Astrocyte of the spinal cord (primary cell): ENCODE results near the gene SLC30A3.
"Not testable (repeated sequence)": the region's sequence is repeated elsewhere in the genome, so short reads cannot be mapped to it uniquely, and the experiment has no call there.

Experiments
- DNase-seq: peaks from one replicate; pipeline ENCODE4 v3.0.0; 2011; ENCODE audit warnings: low read depth, low spot score
- H3K4me3 ChIP-seq: 2 replicates; pipeline ENCODE4 v1.5.1; 2011; ENCODE audit warnings: low read depth, mild to moderate bottlenecking, low read length, moderate library complexity
- in situ Hi-C: cut with HindIII; loops from 2 replicates; pipeline ENCODE4 v1.10.0; 2017; ENCODE audit warnings: low sequenced_read_pairs
- TF ChIP-seq, protein P1 (sequence below): IDR thresholded peaks from 2 replicates; pipeline ENCODE4 v1.5.1; 2012; ENCODE audit warnings: low read depth, mild to moderate bottlenecking, low read length, inconsistent platforms

SLC30A3 gene

DNA sequence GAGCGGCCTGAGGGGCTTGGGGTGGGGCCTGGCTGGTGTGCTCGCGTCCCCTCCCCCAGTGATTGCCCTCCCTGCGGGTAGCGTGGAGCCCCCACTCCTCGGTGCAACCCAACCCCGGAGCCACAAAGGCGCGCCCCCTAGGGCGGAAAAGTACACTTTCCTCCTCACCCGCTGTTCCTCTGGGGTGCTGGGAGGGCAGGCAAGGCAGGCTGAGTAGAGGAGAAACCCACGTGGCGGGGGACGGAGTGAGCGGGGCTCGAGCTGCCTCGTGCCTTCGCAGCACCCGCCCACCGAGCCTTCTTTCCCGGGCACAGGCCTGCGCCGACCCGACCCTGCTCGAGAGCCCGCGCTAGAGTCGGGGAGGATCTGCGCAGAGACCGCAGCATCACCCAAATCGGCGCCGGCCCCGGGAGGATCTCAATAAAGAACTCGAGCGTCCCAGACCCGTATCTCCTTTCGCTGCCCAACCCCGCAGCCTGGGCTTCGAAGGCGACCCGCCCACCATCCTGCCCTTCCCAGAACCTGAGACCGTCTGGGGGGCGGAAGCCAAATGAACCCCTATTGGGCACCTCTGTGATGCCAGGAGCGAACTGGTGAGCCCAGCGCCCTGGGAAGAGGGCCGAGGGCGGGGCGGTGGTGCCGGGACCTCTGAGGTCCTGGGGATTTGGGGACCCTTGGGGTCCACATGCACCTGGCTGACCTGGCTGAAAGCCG lies 43.9 kb upstream of the SLC30A3 start:
- TF ChIP-seq, protein P1, sequence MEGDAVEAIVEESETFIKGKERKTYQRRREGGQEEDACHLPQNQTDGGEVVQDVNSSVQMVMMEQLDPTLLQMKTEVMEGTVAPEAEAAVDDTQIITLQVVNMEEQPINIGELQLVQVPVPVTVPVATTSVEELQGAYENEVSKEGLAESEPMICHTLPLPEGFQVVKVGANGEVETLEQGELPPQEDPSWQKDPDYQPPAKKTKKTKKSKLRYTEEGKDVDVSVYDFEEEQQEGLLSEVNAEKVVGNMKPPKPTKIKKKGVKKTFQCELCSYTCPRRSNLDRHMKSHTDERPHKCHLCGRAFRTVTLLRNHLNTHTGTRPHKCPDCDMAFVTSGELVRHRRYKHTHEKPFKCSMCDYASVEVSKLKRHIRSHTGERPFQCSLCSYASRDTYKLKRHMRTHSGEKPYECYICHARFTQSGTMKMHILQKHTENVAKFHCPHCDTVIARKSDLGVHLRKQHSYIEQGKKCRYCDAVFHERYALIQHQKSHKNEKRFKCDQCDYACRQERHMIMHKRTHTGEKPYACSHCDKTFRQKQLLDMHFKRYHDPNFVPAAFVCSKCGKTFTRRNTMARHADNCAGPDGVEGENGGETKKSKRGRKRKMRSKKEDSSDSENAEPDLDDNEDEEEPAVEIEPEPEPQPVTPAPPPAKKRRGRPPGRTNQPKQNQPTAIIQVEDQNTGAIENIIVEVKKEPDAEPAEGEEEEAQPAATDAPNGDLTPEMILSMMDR: no peak
- DNase-seq: no peak
- in situ Hi-C loops: no loop called here
- H3K4me3 ChIP-seq: no peak overlapping the region

- DNase-seq: no peak
- in situ Hi-C loops: no loop called here
- TF ChIP-seq, protein P1: no peak
- H3K4me3 ChIP-seq: no peak overlapping the region
These were observed 43.3 kb upstream of the SLC30A3 start for GRCh38 chr2:27306136-27306535.

GRCh38 chr2:27305516-27305915 lies 42.7 kb upstream of the SLC30A3 start:
- DNase-seq: no peak
- TF ChIP-seq, protein P1: no peak
- in situ Hi-C loops: no loop called here
- H3K4me3 ChIP-seq: no peak overlapping the region

- TF ChIP-seq, protein P1: no peak
- in situ Hi-C loops: no loop called here
- no peak for DNase-seq
These were observed 41.8 kb upstream of the SLC30A3 start for GRCh38 chr2:27304488-27305240.

DNA sequence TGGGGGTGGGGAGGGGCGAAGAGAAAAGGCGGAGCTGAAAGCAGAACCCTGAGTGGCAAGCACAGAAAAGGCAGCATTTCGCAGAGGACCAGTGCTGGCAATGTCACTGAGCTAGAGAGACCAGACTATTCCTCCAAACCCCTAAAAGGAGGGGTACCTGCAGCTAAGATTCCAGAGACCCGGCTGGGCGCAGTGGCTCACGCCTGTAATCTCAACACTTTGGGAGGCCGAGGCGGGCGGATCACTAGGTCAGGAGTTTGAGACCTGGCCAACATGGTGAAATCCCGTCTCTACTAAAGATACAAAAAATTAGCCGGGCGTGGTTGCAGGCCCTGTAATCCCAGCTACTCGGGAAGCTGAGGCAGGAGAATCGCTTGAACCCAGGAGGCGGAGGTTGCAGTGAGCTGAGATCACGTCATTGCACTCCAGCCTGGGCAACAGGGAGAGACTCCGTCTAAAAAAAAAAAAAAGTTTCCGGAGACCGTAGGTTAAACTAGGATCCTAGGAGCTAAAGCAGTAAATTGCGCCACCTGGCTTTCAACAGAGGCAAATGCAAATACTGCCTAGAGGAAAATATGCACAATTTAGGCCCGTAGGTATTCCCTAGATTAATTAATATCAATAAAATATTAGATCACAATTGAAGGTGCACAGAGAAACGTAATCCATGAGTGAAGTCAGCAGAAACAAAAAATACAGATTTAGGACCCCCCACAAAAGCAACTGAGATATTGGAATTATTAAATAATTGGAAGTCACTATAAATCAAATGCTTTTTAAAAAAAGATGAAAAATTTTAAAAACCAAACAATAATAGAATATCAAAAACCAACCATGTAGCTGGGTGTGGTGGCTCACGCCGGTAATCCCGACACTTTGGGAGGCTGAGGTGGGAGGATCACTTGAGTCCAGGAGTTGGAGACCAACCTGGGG lies 40.5 kb upstream of the SLC30A3 start:
- H3K4me3 ChIP-seq: no peak overlapping the region
- in situ Hi-C loops: no loop called here
- TF ChIP-seq, protein P1: peak; percentile 89
- peak; percentile 56 for DNase-seq

More at GRCh38 chr2:27304488-27305240, 41.8 kb upstream of the SLC30A3 start:
- no peak overlapping the region for H3K4me3 ChIP-seq

DNA sequence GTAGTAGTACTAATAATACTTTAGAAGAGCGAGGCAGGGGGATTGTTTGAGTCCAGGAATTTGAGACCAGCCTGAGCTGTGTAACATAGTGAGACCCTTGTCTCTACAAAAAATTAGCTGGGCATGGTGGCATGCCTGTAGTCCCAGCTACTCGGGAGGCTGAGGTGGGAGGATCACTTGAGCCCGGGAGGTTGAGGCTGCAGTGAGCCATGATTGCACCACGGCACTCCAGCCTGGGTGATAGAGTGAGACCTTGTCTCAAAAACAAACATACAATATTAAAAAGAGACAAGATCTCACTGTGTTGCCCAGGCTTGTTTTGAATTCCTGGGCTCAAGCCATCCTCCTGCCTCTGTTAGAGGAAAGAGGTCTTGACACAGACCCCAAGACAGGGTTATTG lies 37.8 kb upstream of the SLC30A3 start:
- DNase-seq, H3K4me3 ChIP-seq, in situ Hi-C loops: not testable (repeated sequence)
